Measurements from ENCODE around the gene PRRT1B.

Gene PRRT1B

DNA sequence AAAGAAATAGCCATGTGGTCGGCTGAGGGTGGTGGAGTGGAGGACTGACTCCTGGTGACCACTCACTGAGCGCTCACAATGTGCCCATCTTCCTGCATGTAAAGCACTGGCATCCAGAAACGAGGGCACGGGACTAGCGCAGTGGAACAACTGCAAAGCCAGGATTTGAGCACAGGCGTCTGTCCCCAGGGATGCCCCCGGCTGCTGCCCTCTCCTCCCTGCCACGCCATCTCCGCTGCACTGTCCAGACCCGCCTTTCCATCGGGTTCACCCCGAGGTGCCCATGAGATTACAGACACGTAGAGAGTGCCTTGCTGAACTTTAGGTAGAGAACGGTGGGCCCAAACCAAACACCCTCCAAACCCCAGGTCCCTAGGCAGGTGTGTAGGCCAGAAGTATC is 44.7 kb downstream of the PRRT1B start:
- Histone ChIP-seq H3K4me3 (ENCODE audit: low read depth in 1 of 2, low read length in 2 of 2) (no peak overlapping the region), H3K4me1 (ENCODE audit: control insufficient read depth in 1 of 2, insufficient read depth in 2 of 2, low read length in 2 of 2) (peaks cover 0 to 5% of the 10 kb centered on the region in 2 donors), H3K27me3 (ENCODE audit: control insufficient read depth in 1 of 2, insufficient read depth in 2 of 2, low read length in 2 of 2) (no peaks in the 10 kb centered on the region), H3K27ac (ENCODE audit: low read depth, low read length) (no peak overlapping the region), H3K36me3 (ENCODE audit: control insufficient read depth in 1 of 2, insufficient read depth in 2 of 2, low read length in 2 of 2) (peaks cover 41 to 74% of the 10 kb centered on the region in 2 donors), H3K9ac (ENCODE audit: low read depth in 1 of 2, low read length in 2 of 2) (no peak overlapping the region), H3K9me3 (ENCODE audit: control insufficient read depth in 1 of 2, low read length in 2 of 2) (no peaks in the 10 kb centered on the region)

DNA sequence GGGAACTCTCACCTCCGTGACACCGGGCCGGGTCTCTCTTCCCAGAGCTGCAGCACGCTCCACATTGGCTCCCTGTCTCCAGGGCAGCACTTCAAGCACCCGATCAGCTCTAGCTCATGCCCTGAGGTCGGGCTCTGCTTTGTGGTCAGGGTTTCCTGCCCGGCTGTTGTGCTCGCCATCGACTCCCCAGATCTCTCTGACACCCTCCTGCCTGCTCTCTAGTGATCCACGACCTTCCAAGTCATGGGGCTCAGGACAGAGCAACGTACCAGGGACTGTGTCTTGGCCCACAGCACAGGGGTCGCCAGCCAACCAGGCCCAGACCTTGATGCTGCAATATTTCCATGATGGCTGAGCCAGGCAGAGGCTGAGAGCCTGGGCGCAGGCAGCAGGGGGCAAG is 45.1 kb downstream of the PRRT1B start:
- H3K36me3 ChIP-seq (ENCODE audit: control insufficient read depth in 1 of 2, insufficient read depth in 2 of 2, low read length in 2 of 2): peaks cover 42 to 74% of the 10 kb centered on the region in 2 donors
- no peaks in the 10 kb centered on the region for H3K27me3 ChIP-seq (ENCODE audit: control insufficient read depth in 1 of 2, insufficient read depth in 2 of 2, low read length in 2 of 2)

DNA sequence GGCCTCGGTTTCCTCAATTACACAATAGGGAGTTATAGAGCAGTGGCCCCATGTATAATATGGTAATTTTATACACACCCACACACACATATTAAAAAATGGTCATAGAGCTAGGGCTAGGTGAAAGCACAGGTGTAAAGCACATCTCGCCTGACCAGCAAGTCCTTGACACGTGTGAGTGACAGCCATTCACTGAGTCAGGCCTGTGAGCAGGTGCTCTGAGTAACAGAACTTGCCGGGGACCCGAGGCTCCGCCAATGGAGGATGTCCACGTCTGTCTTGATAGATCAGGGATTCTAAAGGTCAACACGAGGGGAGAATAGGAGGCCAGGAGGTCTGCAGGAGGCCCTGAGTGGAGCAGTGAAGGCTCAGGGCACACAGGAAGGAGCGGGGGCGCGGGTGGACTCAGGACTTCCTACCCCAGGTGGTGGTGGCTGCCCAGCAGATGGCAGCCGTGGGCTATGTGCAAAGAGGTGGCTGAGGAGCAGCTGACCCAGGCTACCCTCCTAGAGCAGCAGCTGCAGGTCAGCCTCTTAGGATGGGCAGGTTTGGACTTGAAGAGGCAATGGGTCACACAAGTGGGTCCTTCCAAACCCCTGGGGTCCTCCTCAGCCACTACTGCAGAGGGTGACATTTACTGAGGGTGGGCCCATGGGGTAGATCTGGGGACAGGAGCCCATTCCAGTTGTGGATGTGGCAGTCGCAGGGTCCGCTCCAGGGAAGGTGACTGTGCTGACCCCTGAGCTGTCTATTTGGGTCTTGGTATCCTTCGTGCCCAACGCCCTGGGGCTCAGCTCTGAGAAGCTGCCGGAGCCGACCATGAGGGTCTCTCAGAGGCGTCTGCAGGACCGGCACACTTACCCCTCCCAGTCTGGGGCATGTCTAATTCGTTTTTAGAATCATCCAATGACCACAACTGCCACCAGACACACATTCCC is 45.9 kb downstream of the PRRT1B start:
- Histone ChIP-seq H3K27me3 (ENCODE audit: control insufficient read depth in 1 of 2, insufficient read depth in 2 of 2, low read length in 2 of 2) (no peaks in the 10 kb centered on the region), H3K27ac (ENCODE audit: low read depth, low read length) (no peak overlapping the region), H3K36me3 (ENCODE audit: control insufficient read depth in 1 of 2, insufficient read depth in 2 of 2, low read length in 2 of 2) (peaks cover 47 to 76% of the 10 kb centered on the region in 2 donors), H3K4me3 (ENCODE audit: low read depth in 1 of 2, low read length in 2 of 2) (no peak overlapping the region), H3K4me1 (ENCODE audit: control insufficient read depth in 1 of 2, insufficient read depth in 2 of 2, low read length in 2 of 2) (peaks cover 0 to 5% of the 10 kb centered on the region in 2 donors), H3K9ac (ENCODE audit: low read depth in 1 of 2, low read length in 2 of 2) (no peak overlapping the region), H3K9me3 (ENCODE audit: control insufficient read depth in 1 of 2, low read length in 2 of 2) (no peaks in the 10 kb centered on the region)

More for the DNA sequence above, 45.1 kb downstream of the PRRT1B start:
- H3K27ac ChIP-seq (ENCODE audit: low read depth, low read length): no peak overlapping the region
- H3K4me3 ChIP-seq (ENCODE audit: low read depth in 1 of 2, low read length in 2 of 2): no peak overlapping the region
- no peaks in the 10 kb centered on the region for H3K9me3 ChIP-seq (ENCODE audit: control insufficient read depth in 1 of 2, low read length in 2 of 2)
- no peak overlapping the region for H3K9ac ChIP-seq (ENCODE audit: low read depth in 1 of 2, low read length in 2 of 2)
- H3K4me1 ChIP-seq (ENCODE audit: control insufficient read depth in 1 of 2, insufficient read depth in 2 of 2, low read length in 2 of 2): peaks cover 0 to 5% of the 10 kb centered on the region in 2 donors

DNA sequence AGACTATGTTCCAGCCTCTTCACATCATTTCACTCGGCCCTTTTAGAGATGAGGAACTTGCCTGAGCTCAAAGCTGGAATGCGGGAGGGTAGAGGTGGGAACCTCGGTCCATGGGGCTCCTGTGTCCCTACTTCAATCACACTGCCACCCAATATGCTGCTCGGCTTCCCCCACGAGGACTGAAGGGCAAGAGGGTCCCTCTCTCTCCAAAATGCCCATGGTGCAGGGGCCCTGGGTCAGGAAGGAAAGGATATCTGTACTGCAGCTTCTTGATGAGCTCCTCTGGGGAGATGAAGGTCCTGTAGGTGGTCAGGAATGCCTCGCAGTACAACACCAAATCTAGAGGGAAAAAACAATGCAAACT is 46.5 kb downstream of the PRRT1B start:
- H3K9ac ChIP-seq (ENCODE audit: low read depth in 1 of 2, low read length in 2 of 2): no peak overlapping the region
- H3K27me3 ChIP-seq (ENCODE audit: control insufficient read depth in 1 of 2, insufficient read depth in 2 of 2, low read length in 2 of 2): no peaks in the 10 kb centered on the region
- no peaks in the 10 kb centered on the region for H3K9me3 ChIP-seq (ENCODE audit: control insufficient read depth in 1 of 2, low read length in 2 of 2)
- no peak overlapping the region for H3K27ac ChIP-seq (ENCODE audit: low read depth, low read length)
- no peak overlapping the region for H3K4me3 ChIP-seq (ENCODE audit: low read depth in 1 of 2, low read length in 2 of 2)
- peaks cover 52 to 82% of the 10 kb centered on the region in 2 donors for H3K36me3 ChIP-seq (ENCODE audit: control insufficient read depth in 1 of 2, insufficient read depth in 2 of 2, low read length in 2 of 2)
- peaks cover 0 to 5% of the 10 kb centered on the region in 2 donors for H3K4me1 ChIP-seq (ENCODE audit: control insufficient read depth in 1 of 2, insufficient read depth in 2 of 2, low read length in 2 of 2)

DNA sequence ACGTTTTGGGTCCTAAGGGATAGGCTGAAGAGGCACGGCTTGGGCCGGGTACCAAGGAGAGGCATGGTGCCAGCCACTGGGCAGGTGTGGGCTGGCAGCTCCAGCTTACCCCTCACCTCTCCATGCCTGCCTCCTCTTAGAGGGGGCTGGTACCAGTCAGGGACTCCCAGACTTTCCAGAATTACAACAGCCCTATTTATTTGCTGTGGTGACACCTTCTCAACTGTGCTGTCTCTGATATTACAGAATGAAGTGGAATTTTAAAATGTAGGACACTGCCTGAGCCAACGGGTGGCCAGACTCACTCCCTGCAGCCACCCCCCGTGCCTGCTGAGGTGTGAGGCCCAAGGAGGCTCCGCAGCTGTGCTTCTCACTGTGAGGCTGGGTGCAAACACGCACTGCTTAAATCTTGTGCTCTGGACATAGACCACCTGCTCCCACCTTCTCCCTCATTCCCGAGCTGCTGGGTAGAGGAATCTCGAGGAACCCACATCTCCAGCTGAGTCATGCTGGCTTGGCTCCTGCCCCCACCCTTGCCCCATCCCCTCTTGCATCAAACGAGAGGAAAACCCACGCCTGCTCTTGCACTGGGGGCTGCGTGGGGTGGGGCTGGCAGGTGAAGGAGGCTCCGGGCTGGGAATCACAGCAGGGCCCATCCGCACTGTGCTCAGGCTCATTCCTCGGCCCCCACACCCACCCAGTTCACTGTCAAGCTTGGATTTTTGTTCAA is 47.9 kb downstream of the PRRT1B start:
- no peak overlapping the region for H3K9ac ChIP-seq (ENCODE audit: low read depth in 1 of 2, low read length in 2 of 2)
- peaks cover 56 to 84% of the 10 kb centered on the region in 2 donors for H3K36me3 ChIP-seq (ENCODE audit: control insufficient read depth in 1 of 2, insufficient read depth in 2 of 2, low read length in 2 of 2)
- H3K27me3 ChIP-seq (ENCODE audit: control insufficient read depth in 1 of 2, insufficient read depth in 2 of 2, low read length in 2 of 2): no peaks in the 10 kb centered on the region
- H3K4me3 ChIP-seq (ENCODE audit: low read depth in 1 of 2, low read length in 2 of 2): no peak overlapping the region
- peaks cover 0 to 5% of the 10 kb centered on the region in 2 donors for H3K4me1 ChIP-seq (ENCODE audit: control insufficient read depth in 1 of 2, insufficient read depth in 2 of 2, low read length in 2 of 2)
- no peak overlapping the region for H3K27ac ChIP-seq (ENCODE audit: low read depth, low read length)
- H3K9me3 ChIP-seq (ENCODE audit: control insufficient read depth in 1 of 2, low read length in 2 of 2): no peaks in the 10 kb centered on the region

DNA sequence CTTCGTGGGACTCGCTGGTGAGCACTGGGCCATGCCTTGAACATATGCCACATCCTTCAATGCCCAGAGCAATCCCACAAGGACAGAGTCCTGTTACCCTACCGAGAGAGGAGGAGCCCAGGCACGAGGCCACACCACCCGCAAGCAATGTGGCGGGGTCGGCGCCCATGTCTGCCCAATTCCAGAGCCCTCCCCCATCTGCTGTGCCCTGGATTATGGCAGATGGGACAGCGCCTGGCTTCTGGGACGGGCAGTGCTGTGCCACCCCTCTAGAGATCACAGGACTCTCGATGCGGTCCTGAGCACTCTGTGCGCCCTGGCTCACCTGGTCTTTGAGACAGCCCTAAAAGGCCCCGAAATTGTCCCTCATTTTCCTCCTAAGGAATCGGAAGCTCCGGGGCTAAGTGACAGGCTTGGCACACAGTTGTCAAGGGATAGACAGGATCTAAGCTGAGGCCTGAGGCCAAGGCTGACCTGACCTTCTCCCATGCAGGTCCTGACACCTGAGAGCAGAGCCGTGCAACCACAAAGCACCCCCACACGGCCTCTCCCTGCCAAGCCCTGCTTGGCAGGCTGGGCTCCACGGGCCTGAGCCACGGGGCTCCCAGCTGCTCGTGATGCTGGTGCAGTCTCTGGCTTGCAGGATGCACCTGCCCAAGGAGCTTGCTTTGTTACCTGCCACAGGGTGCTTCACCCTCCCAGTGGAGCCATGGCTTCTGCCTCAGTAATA is 48.8 kb downstream of the PRRT1B start:
- peaks cover 0 to 5% of the 10 kb centered on the region in 2 donors for H3K4me1 ChIP-seq (ENCODE audit: control insufficient read depth in 1 of 2, insufficient read depth in 2 of 2, low read length in 2 of 2)
- peaks cover 51 to 79% of the 10 kb centered on the region in 2 donors for H3K36me3 ChIP-seq (ENCODE audit: control insufficient read depth in 1 of 2, insufficient read depth in 2 of 2, low read length in 2 of 2)
- no peak overlapping the region for H3K27ac ChIP-seq (ENCODE audit: low read depth, low read length)
- no peak overlapping the region for H3K4me3 ChIP-seq (ENCODE audit: low read depth in 1 of 2, low read length in 2 of 2)
- no peak overlapping the region for H3K9ac ChIP-seq (ENCODE audit: low read depth in 1 of 2, low read length in 2 of 2)
- H3K9me3 ChIP-seq (ENCODE audit: control insufficient read depth in 1 of 2, low read length in 2 of 2): no peaks in the 10 kb centered on the region
- no peaks in the 10 kb centered on the region for H3K27me3 ChIP-seq (ENCODE audit: control insufficient read depth in 1 of 2, insufficient read depth in 2 of 2, low read length in 2 of 2)

DNA sequence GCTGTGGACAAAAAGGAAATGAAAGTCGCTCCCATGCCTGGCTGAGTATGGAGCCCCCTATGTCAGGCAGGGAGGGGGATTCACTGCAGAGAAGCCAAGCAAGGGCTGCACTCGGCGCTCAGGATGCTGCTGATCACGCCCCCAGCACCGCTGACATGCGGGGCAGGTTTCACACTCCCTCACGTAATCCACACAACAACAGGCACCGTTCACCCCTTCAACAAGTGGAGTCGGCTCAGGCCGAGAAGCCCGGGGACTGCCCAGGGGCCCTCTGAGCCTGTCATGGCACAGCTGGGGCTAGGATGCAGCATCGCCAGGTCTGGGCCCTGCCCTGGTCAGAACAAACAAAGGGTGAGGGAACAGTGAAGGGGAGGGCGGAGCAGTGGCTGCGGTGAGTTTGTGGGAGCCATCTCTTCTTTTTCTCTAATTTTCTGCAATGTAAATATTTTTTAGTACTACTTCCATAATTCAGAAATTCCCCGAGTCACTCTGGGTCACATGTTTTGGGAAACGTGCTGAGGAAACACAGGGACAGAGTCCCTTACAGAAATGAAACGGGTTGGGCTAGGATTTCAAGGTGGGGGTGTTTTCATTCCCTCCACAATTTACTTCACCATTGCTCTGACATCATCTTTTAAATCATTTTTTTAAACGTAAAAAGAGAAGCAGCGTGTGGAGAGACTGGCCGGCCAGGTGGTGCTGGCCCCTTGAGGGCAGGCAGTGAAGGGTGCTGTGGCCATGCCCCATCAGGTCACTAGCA is 49.8 kb downstream of the PRRT1B start:
- Histone ChIP-seq H3K9me3 (ENCODE audit: control insufficient read depth in 1 of 2, low read length in 2 of 2) (no peaks in the 10 kb centered on the region), H3K9ac (ENCODE audit: low read depth in 1 of 2, low read length in 2 of 2) (no peak overlapping the region), H3K27me3 (ENCODE audit: control insufficient read depth in 1 of 2, insufficient read depth in 2 of 2, low read length in 2 of 2) (no peaks in the 10 kb centered on the region), H3K27ac (ENCODE audit: low read depth, low read length) (no peak overlapping the region), H3K4me1 (ENCODE audit: control insufficient read depth in 1 of 2, insufficient read depth in 2 of 2, low read length in 2 of 2) (peaks cover 0 to 5% of the 10 kb centered on the region in 2 donors), H3K36me3 (ENCODE audit: control insufficient read depth in 1 of 2, insufficient read depth in 2 of 2, low read length in 2 of 2) (peaks cover 43 to 76% of the 10 kb centered on the region in 2 donors), H3K4me3 (ENCODE audit: low read depth in 1 of 2, low read length in 2 of 2) (no peak overlapping the region)

DNA sequence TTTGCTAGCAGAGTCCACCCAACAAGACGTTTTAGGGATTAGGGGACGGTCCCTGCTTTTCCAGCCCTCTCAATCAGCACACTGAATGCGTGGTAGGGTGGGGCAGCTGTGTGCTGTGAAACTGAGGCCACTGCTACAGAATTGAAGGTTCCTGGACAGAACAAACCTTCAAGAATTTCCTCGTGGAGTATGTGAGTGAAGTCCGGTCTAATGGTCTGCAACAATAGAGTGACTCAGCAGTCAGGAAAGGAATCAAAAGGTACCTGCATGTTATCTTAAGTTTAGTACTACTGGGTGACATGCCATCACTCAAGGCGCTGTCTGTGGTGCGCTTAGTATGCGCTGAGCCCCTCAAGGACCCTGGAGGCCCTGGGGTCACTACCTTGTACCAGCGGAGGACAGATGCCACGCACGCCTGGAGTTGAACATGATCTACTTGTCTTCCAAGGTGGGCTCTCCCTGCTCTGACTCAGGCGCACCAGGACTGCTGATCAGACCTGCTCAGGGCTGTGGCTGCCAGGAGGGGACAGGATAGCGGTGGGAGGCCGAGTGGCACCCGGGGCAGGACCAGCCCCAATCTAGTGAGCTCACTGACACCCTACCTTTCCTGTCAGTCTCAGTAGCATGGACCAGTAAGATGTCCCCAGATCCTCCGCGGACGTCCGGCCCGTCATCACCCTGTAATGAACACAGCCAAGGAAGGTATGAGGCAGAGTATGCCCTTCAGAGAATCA is 50.5 kb downstream of the PRRT1B start:
- peaks cover 45 to 81% of the 10 kb centered on the region in 2 donors for H3K36me3 ChIP-seq (ENCODE audit: control insufficient read depth in 1 of 2, insufficient read depth in 2 of 2, low read length in 2 of 2)
- H3K9me3 ChIP-seq (ENCODE audit: control insufficient read depth in 1 of 2, low read length in 2 of 2): no peaks in the 10 kb centered on the region
- H3K4me3 ChIP-seq (ENCODE audit: low read depth in 1 of 2, low read length in 2 of 2): no peak overlapping the region
- H3K27ac ChIP-seq (ENCODE audit: low read depth, low read length): no peak overlapping the region
- H3K9ac ChIP-seq (ENCODE audit: low read depth in 1 of 2, low read length in 2 of 2): no peak overlapping the region
- no peaks in the 10 kb centered on the region for H3K27me3 ChIP-seq (ENCODE audit: control insufficient read depth in 1 of 2, insufficient read depth in 2 of 2, low read length in 2 of 2)
- peaks cover 0 to 5% of the 10 kb centered on the region in 2 donors for H3K4me1 ChIP-seq (ENCODE audit: control insufficient read depth in 1 of 2, insufficient read depth in 2 of 2, low read length in 2 of 2)

DNA sequence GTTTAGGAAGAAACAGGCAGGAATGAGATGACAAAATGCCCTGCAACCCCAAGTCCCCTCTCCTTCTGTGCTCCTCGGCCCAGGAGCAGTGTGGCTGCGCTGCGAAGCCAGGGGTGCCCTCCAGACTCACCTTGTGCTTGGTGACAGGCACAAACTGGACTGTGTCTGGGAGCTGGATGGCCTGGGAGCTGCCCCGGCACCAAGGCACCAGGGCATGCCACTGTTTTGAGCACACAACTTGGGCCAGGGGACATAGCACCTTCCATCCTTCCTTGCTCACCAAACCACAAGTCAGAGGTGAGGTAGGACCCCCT is 51.1 kb downstream of the PRRT1B start:
- Histone ChIP-seq H3K27ac (ENCODE audit: low read depth, low read length) (no peak overlapping the region), H3K4me1 (ENCODE audit: control insufficient read depth in 1 of 2, insufficient read depth in 2 of 2, low read length in 2 of 2) (no peaks in the 10 kb centered on the region), H3K27me3 (ENCODE audit: control insufficient read depth in 1 of 2, insufficient read depth in 2 of 2, low read length in 2 of 2) (no peaks in the 10 kb centered on the region), H3K4me3 (ENCODE audit: low read depth in 1 of 2, low read length in 2 of 2) (no peak overlapping the region), H3K9me3 (ENCODE audit: control insufficient read depth in 1 of 2, low read length in 2 of 2) (no peaks in the 10 kb centered on the region), H3K36me3 (ENCODE audit: control insufficient read depth in 1 of 2, insufficient read depth in 2 of 2, low read length in 2 of 2) (peaks cover 45 to 82% of the 10 kb centered on the region in 2 donors), H3K9ac (ENCODE audit: low read depth in 1 of 2, low read length in 2 of 2) (no peak overlapping the region)

Measured in duodenal mucosa (tissue), 2 donors.